Fibroblast of villous mesenchyme (primary cell): ENCODE results near the gene YBX2. TPM values are rescaled to one million over a fixed set of nuclear protein-coding genes. Genes with fewer than 3 reads are reported as not detected.
A peak's percentile ranks its signal among the peaks of the same experiment; 100 is the strongest.

Source experiments
- DNase-seq: peaks from one replicate; pipeline ENCODE4 v3.0.0-alpha.2; 2010; ENCODE audit warnings: low read depth
- H3K4me3 ChIP-seq: 2 replicates; pipeline ENCODE4 v1.5.1; 2011; ENCODE audit warnings: low read depth, mild to moderate bottlenecking, low read length
- CTCF ChIP-seq: IDR thresholded peaks from 2 replicates; pipeline ENCODE4 v1.5.1; 2012; ENCODE audit warnings: low read depth, mild to moderate bottlenecking, low read length; ENCODE audit not compliant: insufficient read depth
- small RNA-seq: library from RNA; depleted of rRNA; stranded (forward); fragments of <200 nt; gene quantifications from one replicate; pipeline ENCODE3, GENCODE V24; 2012
- total RNA-seq: library from RNA; depleted of rRNA; stranded (reverse); fragments of >200 nt; gene quantifications from 2 replicates; pipeline ENCODE4 v1.2.3, GENCODE V29; 2012

The YBX2 gene
- total RNA-seq, 1 donor: not detected

GRCh38 chr17:7241783-7242716 is 52.4 kb downstream of the YBX2 start, which contains the start of gene GABARAP:
Gene GABARAP, minus strand, starts transcription at chr17:7242449. Its CDS starts 119 bp downstream, at chr17:7242330.
- DNase-seq: peak; percentile 95
- H3K4me3 ChIP-seq: peak within 1 kb of the TSS; percentile 98
- TF ChIP-seq CTCF: no peak

- no peak for DNase-seq
- H3K4me3 ChIP-seq: peak overlapping the region; percentile 98
- TF ChIP-seq CTCF: no peak
Measured at GRCh38 chr17:7241090-7241733, 53.2 kb downstream of the YBX2 start.

GRCh38 chr17:7240375-7240774 is 54.1 kb downstream of the YBX2 start:
- TF ChIP-seq CTCF: no peak
- H3K4me3 ChIP-seq: peak overlapping the region; percentile 39
- DNase-seq: no peak

- peak; percentile 19 for TF ChIP-seq CTCF
- H3K4me3 ChIP-seq: peak within 1 kb of the TSS; percentile 99
Measured at GRCh38 chr17:7239091-7240027, 55.1 kb downstream of the YBX2 start, which contains the start of gene PHF23. Gene PHF23, minus strand, starts transcription at chr17:7239457. Its CDS starts 178 bp downstream, at chr17:7239279.

GRCh38 chr17:7238420-7239090 is 55.9 kb downstream of the YBX2 start:
- DNase-seq: no peak
- no peak for TF ChIP-seq CTCF
- H3K4me3 ChIP-seq: peak overlapping the region; percentile 99

More at GRCh38 chr17:7239091-7240027, 55.1 kb downstream of the YBX2 start, which contains the start of gene PHF23:
- peak; percentile 100 for DNase-seq

Small RNAs within 50 kb of the gene (small RNA-seq; reads per million reads assigned to genes)
- gene AC026954.2: not detected
- gene RF00019: not detected

Other genes starting within 250 kb of the YBX2 start
- not detected in 2 replicates for gene CLEC10A, start 214.4 kb downstream of the YBX2 start, total RNA-seq
- not detected in 2 replicates for gene ASGR2, start 179.8 kb downstream of the YBX2 start, total RNA-seq
- 0.43 and 0.64 TPM in 2 replicates for gene ASGR1, start 115.3 kb downstream of the YBX2 start, total RNA-seq
- 10.6 and 14.2 TPM in 2 replicates for gene DLG4, start 74.8 kb downstream of the YBX2 start, total RNA-seq
- gene ACADVL, start 74.7 kb downstream of the YBX2 start, total RNA-seq: 171 and 255 TPM in 2 replicates
- gene DVL2, start 60.1 kb downstream of the YBX2 start, total RNA-seq: 102 and 105 TPM in 2 replicates
- gene PHF23, start 55.2 kb downstream of the YBX2 start, total RNA-seq: 51.8 and 54.1 TPM in 2 replicates
- 225 and 265 TPM in 2 replicates for gene GABARAP, start 52.2 kb downstream of the YBX2 start, total RNA-seq
- gene CTDNEP1, start 42.9 kb downstream of the YBX2 start, total RNA-seq: 24.5 and 34.1 TPM in 2 replicates
- 29.6 and 36.3 TPM in 2 replicates for gene ELP5, start 42.4 kb downstream of the YBX2 start, total RNA-seq
- 2.9 and 5.2 TPM in 2 replicates for gene CLDN7, start 32.2 kb downstream of the YBX2 start, total RNA-seq
- gene SLC2A4, start 12.9 kb downstream of the YBX2 start, total RNA-seq: under 0.01 TPM in 1 of 2 replicates, not detected in the other
- 607 and 641 TPM in 2 replicates for gene EIF5A, start 13.0 kb upstream of the YBX2 start, total RNA-seq
- gene GPS2, start 20.7 kb upstream of the YBX2 start, total RNA-seq: 34.1 and 45.3 TPM in 2 replicates
- 15.1 and 19.4 TPM in 2 replicates for gene NEURL4, start 34.7 kb upstream of the YBX2 start, total RNA-seq
- gene ACAP1, start 41.9 kb upstream of the YBX2 start, total RNA-seq: 1.9 and 3.9 TPM in 2 replicates
- gene KCTD11, start 57.5 kb upstream of the YBX2 start, total RNA-seq: 7.4 and 8.6 TPM in 2 replicates
- not detected in 2 replicates for gene TMEM95, start 60.5 kb upstream of the YBX2 start, total RNA-seq
- gene TNK1, start 86.5 kb upstream of the YBX2 start, total RNA-seq: under 0.01 and 2.2 TPM in 2 replicates
- gene PLSCR3, start 99.9 kb upstream of the YBX2 start, total RNA-seq: 16.8 and 28.3 TPM in 2 replicates
- 147 and 162 TPM in 2 replicates for gene TMEM256, start 109.5 kb upstream of the YBX2 start, total RNA-seq
- gene NLGN2, start 113.2 kb upstream of the YBX2 start, total RNA-seq: 8.1 and 9.5 TPM in 2 replicates
- not detected in 2 replicates for gene SPEM1, start 125.7 kb upstream of the YBX2 start, total RNA-seq
- not detected in 2 replicates for gene SPEM2, start 131.0 kb upstream of the YBX2 start, total RNA-seq
- not detected in 2 replicates for gene SPEM3, start 134.2 kb upstream of the YBX2 start, total RNA-seq
- 2.6 and 3.0 TPM in 2 replicates for gene TMEM102, start 140.8 kb upstream of the YBX2 start, total RNA-seq
- gene FGF11, start 144.9 kb upstream of the YBX2 start, total RNA-seq: 0.32 and 3.9 TPM in 2 replicates
- gene CHRNB1, start 150.4 kb upstream of the YBX2 start, total RNA-seq: 6.1 and 6.9 TPM in 2 replicates
- 30.0 and 37.1 TPM in 2 replicates for gene ZBTB4, start 185.0 kb upstream of the YBX2 start, total RNA-seq
- gene SLC35G6, start 186.8 kb upstream of the YBX2 start, total RNA-seq: not detected in 2 replicates
- gene POLR2A, start 189.7 kb upstream of the YBX2 start, total RNA-seq: 118 and 127 TPM in 2 replicates